ES-I3 (cell line): ENCODE data around the gene COL4A5.

Experiments
- H3K36me3 ChIP-seq: 2 replicates; pipeline ENCODE4 v1.6.1; 2013; ENCODE audit warnings: mild to moderate bottlenecking, low read length, control low read depth, moderate library complexity; ENCODE audit not compliant: insufficient read depth
- H3K4me1 ChIP-seq: 2 replicates; pipeline ENCODE4 v1.6.1; 2013; ENCODE audit warnings: mild to moderate bottlenecking, control low read depth, low read length; ENCODE audit not compliant: insufficient read depth
- H3K9ac ChIP-seq: 2 replicates; pipeline ENCODE4 v1.6.1; 2013; ENCODE audit warnings: low read depth, mild to moderate bottlenecking, low read length, moderate library complexity
- H3K9me3 ChIP-seq: 2 replicates; pipeline ENCODE4 v1.6.1; 2013; ENCODE audit warnings: mild to moderate bottlenecking, low read length, moderate library complexity; ENCODE audit not compliant: control insufficient read depth, insufficient read depth

Gene COL4A5

DNA sequence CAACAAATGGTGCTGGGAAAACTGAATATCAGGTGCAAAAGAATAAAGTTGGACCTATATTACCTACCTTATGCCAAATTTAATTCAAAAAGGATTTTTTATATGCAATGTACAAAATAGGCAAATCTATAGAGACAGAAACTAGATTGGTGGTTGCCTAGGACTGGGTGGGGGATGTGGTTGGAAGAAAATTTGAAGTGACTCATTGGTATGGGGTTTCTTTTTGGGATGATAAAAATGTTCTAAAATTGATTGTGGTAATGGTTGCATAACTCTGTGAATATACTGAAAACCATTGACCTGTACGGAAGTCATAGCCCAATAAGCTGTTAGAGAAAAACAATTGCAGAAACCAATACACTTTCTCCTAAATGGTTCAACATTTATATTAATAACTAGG is 72.1 kb downstream of the COL4A5 start:
- H3K9me3 ChIP-seq: peaks cover 6% of the 10 kb centered on the region; the same call in 1 of the 2 replicates
- H3K36me3 ChIP-seq: no peaks in the 10 kb centered on the region
- H3K9ac ChIP-seq: no peak overlapping the region
- peaks cover 7% of the 10 kb centered on the region for H3K4me1 ChIP-seq

GRCh38 chrX:108516184-108516583 is 76.5 kb downstream of the COL4A5 start:
- Histone ChIP-seq H3K36me3 (no peaks in the 10 kb centered on the region), H3K4me1 (peaks cover 7% of the 10 kb centered on the region), H3K9ac (no peak overlapping the region), H3K9me3 (peaks cover 6% of the 10 kb centered on the region; the same call in 1 of the 2 replicates)

DNA sequence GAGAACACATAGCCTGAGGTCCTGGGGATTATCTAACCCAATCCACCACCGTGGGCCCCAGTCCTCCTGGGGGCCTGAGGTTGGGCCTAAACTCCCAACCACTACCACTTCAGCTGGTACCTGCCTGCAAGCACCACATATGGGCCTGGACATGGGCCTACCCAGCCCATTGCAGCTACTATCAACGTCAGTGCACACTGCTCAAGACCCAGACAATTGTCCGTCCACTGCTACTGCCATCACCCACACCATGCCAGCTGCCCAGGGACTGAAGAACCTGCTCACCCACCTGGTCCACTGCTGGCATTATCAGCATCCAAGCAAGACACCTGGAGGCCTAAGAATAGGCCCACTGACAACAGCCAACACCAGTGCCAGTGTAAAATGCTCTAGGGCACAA is 88.1 kb downstream of the COL4A5 start:
- H3K4me1 ChIP-seq: no peaks in the 10 kb centered on the region
- H3K36me3 ChIP-seq: no peaks in the 10 kb centered on the region
- H3K9ac ChIP-seq: no peak overlapping the region
- H3K9me3 ChIP-seq: peaks cover 5% of the 10 kb centered on the region; the same call in 1 of the 2 replicates

DNA sequence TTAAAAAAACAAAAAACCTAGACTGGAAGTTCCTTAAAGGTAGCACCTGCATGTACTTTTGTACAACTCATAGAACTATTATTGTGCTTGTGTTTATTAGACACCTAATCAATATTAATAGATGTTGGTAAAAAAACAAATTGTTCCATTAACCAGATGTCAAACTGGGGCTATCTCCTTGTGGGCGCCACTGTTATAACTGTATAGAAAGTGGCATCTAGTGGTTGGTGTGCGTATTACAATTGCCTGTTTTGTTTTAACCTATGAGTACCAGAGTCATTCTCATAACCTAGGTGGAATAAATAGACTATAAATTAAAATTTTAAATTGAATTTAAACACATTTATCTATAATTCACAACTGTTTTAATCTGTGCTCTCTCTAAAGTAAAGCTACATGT is 97.4 kb downstream of the COL4A5 start:
- Histone ChIP-seq H3K9me3 (no peaks in the 10 kb centered on the region), H3K36me3 (no peaks in the 10 kb centered on the region)

GRCh38 chrX:108541286-108541685 is 101.6 kb downstream of the COL4A5 start:
- no peaks in the 10 kb centered on the region for H3K36me3 ChIP-seq
- H3K4me1 ChIP-seq: peaks cover 5% of the 10 kb centered on the region
- H3K9ac ChIP-seq: no peak overlapping the region; the same call in 1 of the 2 replicates
- H3K9me3 ChIP-seq: no peaks in the 10 kb centered on the region

More for the DNA sequence above, 97.4 kb downstream of the COL4A5 start:
- H3K9ac ChIP-seq: no peak overlapping the region
- peaks cover 5% of the 10 kb centered on the region for H3K4me1 ChIP-seq

DNA sequence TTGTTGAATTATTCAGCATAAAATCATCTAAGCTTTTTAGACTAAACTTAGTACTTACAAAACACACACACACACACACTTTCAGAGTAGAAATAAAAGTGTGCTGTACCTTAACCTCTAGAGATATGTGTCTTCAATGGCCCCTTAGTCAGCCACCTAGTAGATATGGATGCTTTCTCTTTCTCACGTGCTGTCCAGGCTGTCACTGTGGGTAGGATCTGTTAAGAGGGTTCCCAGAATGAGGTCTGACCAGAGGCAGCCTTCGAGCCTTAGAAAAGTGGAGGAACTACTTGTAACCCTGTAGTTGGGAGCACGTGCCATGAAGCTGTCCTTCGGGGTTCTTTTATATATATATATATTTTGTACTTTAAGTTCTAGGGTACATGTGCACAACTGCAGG is 117.9 kb downstream of the COL4A5 start:
- no peak overlapping the region for H3K9ac ChIP-seq
- no peaks in the 10 kb centered on the region for H3K9me3 ChIP-seq
- no peaks in the 10 kb centered on the region for H3K36me3 ChIP-seq
- no peaks in the 10 kb centered on the region for H3K4me1 ChIP-seq

DNA sequence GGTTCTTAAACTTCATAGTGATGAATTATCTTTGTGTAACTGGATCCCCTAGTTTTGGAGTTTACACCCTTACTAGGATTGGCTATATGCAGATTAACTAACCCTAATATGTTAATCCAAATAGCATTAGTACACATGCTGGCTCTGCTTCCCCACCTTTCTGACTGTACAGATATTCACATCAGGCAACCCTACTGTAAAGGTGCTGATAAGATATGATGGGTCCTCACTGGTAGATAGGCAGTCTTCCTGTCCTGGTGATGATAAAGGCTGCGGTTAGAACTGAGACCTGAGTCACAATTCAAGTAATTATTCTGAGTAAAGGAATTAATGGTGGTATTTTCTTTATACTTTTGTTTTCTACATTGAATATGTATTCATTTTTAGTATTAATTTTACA is 118.6 kb downstream of the COL4A5 start:
- H3K4me1 ChIP-seq: no peaks in the 10 kb centered on the region
- H3K9ac ChIP-seq: no peak overlapping the region
- no peaks in the 10 kb centered on the region for H3K36me3 ChIP-seq
- no peaks in the 10 kb centered on the region for H3K9me3 ChIP-seq

GRCh38 chrX:108573136-108573535 is 133.5 kb downstream of the COL4A5 start:
- no peak overlapping the region for H3K9ac ChIP-seq
- no peaks in the 10 kb centered on the region for H3K36me3 ChIP-seq
- no peaks in the 10 kb centered on the region for H3K9me3 ChIP-seq
- peaks cover 4% of the 10 kb centered on the region; the same call in 1 of the 2 replicates for H3K4me1 ChIP-seq

DNA sequence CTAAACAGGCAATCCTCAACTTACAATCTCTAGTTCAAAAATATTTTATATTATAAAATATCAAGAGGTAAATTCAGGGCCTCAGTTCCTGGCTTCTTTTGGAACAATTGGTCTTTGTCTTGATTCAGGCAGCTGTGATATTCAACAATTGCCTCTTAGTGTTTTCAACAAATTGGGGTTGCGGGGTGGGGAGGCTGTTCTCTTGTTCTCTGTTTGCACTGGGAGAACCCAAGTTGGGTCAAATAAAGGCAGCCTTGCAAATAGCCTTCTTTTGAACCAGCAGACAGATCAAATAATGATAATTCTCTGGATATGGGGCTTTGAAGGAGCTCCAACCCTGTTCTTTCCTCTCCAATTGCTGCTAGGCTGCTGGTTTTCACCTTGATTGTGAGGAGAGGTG is 142.5 kb downstream of the COL4A5 start:
- Histone ChIP-seq H3K9ac (no peak overlapping the region), H3K36me3 (no peaks in the 10 kb centered on the region), H3K4me1 (peaks cover 12% of the 10 kb centered on the region; the same call in 1 of the 2 replicates), H3K9me3 (no peaks in the 10 kb centered on the region)

- no peak overlapping the region for H3K9ac ChIP-seq
- H3K4me1 ChIP-seq: peaks cover 8% of the 10 kb centered on the region; the same call in 1 of the 2 replicates
- no peaks in the 10 kb centered on the region for H3K9me3 ChIP-seq
- H3K36me3 ChIP-seq: no peaks in the 10 kb centered on the region
These were observed 145.1 kb downstream of the COL4A5 start for GRCh38 chrX:108584617-108585211.

DNA sequence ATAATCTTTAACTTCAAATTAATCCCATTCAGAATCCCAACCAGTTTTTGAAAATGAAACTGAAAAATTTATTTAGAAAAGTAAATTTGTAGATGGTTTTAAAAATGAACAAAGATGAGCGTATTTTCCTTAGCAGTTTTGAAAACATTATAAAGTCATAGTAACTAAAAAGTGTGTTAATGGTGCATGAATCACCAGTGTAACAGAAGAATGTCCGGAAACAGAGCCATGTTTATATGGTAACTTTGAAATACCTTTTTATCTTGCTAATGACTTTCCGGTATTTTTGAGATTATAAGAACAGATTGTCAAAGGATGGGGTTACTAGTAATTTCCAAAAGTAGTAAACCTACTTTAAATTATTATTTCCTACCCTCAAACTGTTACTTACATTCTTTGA is 150.9 kb downstream of the COL4A5 start:
- Histone ChIP-seq H3K9ac (no peak overlapping the region), H3K4me1 (no peaks in the 10 kb centered on the region), H3K36me3 (no peaks in the 10 kb centered on the region; the same call in 1 of the 2 replicates), H3K9me3 (no peaks in the 10 kb centered on the region)

DNA sequence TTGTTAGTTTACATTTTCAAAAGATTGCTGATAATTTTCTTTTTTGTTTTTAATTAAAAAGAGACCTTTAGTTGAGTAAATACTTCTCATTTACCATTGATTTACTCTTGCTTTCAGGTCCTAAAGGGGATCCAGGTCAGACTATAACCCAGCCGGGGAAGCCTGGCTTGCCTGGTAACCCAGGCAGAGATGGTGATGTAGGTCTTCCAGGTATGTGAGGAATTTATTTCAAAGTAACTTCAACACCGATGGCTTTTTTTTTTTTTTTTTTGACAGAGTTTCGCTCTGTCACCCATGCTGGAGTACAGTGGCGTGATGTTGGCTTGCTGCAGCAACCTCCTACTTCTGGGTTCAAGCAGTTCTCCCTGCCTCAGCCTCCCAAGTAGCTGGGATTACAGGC is 161.6 kb downstream of the COL4A5 start:
- H3K9me3 ChIP-seq: no peaks in the 10 kb centered on the region
- no peak overlapping the region for H3K9ac ChIP-seq
- peaks cover 5% of the 10 kb centered on the region; the same call in 1 of the 2 replicates for H3K36me3 ChIP-seq
- no peaks in the 10 kb centered on the region; the same call in 1 of the 2 replicates for H3K4me1 ChIP-seq

GRCh38 chrX:108610141-108610540 is 170.5 kb downstream of the COL4A5 start:
- Histone ChIP-seq H3K9me3 (no peaks in the 10 kb centered on the region), H3K9ac (no peak overlapping the region), H3K4me1 (no peaks in the 10 kb centered on the region)

GRCh38 chrX:108614616-108615015 is 175.0 kb downstream of the COL4A5 start:
- Histone ChIP-seq H3K9ac (no peak overlapping the region), H3K36me3 (no peaks in the 10 kb centered on the region), H3K9me3 (no peaks in the 10 kb centered on the region), H3K4me1 (no peaks in the 10 kb centered on the region)

More at GRCh38 chrX:108610141-108610540, 170.5 kb downstream of the COL4A5 start:
- H3K36me3 ChIP-seq: no peaks in the 10 kb centered on the region; the same call in 1 of the 2 replicates

DNA sequence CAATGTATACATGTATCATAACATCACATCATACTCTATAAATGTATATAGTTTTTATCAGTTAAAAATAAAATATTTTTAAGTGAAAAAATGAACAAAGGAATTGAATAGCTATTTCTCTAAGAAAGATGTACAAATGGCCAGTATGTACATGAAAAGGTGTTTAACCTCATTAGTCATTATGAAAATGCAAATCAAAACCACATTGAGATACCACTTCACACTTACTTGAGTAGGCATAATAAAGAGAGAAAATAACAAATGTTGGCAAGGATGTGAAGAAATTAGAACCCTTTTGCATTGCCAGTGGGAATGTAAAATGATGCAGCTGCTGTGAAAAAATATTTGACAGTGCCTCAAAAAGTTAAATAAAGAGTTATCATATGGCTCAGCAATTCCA is 201.2 kb downstream of the COL4A5 start:
- H3K36me3 ChIP-seq: no peaks in the 10 kb centered on the region; the same call in 1 of the 2 replicates
- peaks cover 14% of the 10 kb centered on the region for H3K9me3 ChIP-seq
- no peaks in the 10 kb centered on the region for H3K4me1 ChIP-seq
- H3K9ac ChIP-seq: no peak overlapping the region
